Neural cell (in vitro differentiated cells): Measurements from ENCODE around the gene SEC31A. TPM values are rescaled to one million over a fixed set of nuclear protein-coding genes. Genes with fewer than 3 reads are reported as not detected.
A peak's percentile ranks its signal among the peaks of the same experiment; 100 is the strongest.

Experiments
- H2AFZ ChIP-seq: fragments of 200-600, 300-800 bp; sonication (generic), shearing (Covaris generic); 2 replicates; pipeline ENCODE4 v1.6.0; 2014; ENCODE audit warnings: low read depth, mild to moderate bottlenecking, antibody characterized with exemption, low read length, moderate library complexity
- H3F3A ChIP-seq: fragments of 200-600 bp; shearing (Covaris generic); 2 replicates; pipeline ENCODE4 v1.6.1; 2016; ENCODE audit warnings: mild to moderate bottlenecking, moderate library complexity, mixed read lengths, antibody characterized with exemption, low read length; ENCODE audit not compliant: insufficient read depth, poor library complexity, severe bottlenecking
- H3K27ac ChIP-seq: fragments of 200-600, 300-800 bp; sonication (generic), shearing (Covaris generic); 2 replicates; pipeline ENCODE4 v1.5.1; 2014; ENCODE audit warnings: mild to moderate bottlenecking, low read length, moderate library complexity
- H3K27me3 ChIP-seq: fragments of 300-800, 200-600 bp; sonication (generic), shearing (Covaris generic); 2 replicates; pipeline ENCODE4 v1.6.0; 2014; ENCODE audit warnings: mild to moderate bottlenecking, low read depth, low read length, moderate library complexity; ENCODE audit not compliant: insufficient read depth
- H3K36me3 ChIP-seq: fragments of 300-800, 200-600 bp; sonication (generic), shearing (Covaris generic); 2 replicates; pipeline ENCODE4 v1.5.1; 2014; ENCODE audit warnings: mild to moderate bottlenecking, antibody characterized with exemption, low read length, moderate library complexity; ENCODE audit not compliant: insufficient read depth
- H3K4me2 ChIP-seq: fragments of 300-800, 200-600 bp; sonication (generic), shearing (Covaris generic); 2 replicates; pipeline ENCODE4 v1.6.0; 2014; ENCODE audit warnings: mild to moderate bottlenecking, low read length
- H3K4me3 ChIP-seq: fragments of 300-800, 200-600 bp; sonication (generic), shearing (Covaris generic); 2 replicates; pipeline ENCODE4 v1.5.1; 2014; ENCODE audit warnings: mild to moderate bottlenecking, low read length, moderate library complexity
- H3K79me2 ChIP-seq: fragments of 200-600 bp; shearing (Covaris generic); replicated peaks from 2 replicates; pipeline ENCODE4 v1.6.0; 2014; ENCODE audit warnings: mild to moderate bottlenecking, low read length, moderate library complexity; ENCODE audit not compliant: insufficient read depth
- H3K9ac ChIP-seq: fragments of 300-800, 200-600 bp; sonication (generic), shearing (Covaris generic); 2 replicates; pipeline ENCODE4 v1.6.1; 2016; ENCODE audit warnings: mild to moderate bottlenecking, low read length, mixed read lengths
- H3K9me2 ChIP-seq: fragments of 200-600 bp; shearing (Covaris generic); 2 replicates; pipeline ENCODE4 v1.6.1; 2016; ENCODE audit warnings: mild to moderate bottlenecking, low read length, mixed read lengths; ENCODE audit not compliant: insufficient read depth
- H3K9me3 ChIP-seq: fragments of 200-600, 300-800 bp; sonication (generic), shearing (Covaris generic); 2 replicates; pipeline ENCODE4 v1.6.1; 2016; ENCODE audit warnings: mild to moderate bottlenecking, mixed run types, low read length, moderate library complexity, mixed read lengths
- H4K20me1 ChIP-seq: fragments of 200-600 bp; shearing (Covaris generic); 2 replicates; pipeline ENCODE4 v1.6.1; 2016; ENCODE audit warnings: mild to moderate bottlenecking, mixed run types; ENCODE audit not compliant: insufficient read depth
- CTCF ChIP-seq: fragments of 450-650 bp; IDR thresholded peaks from 2 replicates; pipeline ENCODE4 v1.5.1; 2014; ENCODE audit warnings: antibody characterized with exemption, mild to moderate bottlenecking, moderate library complexity; ENCODE audit not compliant: poor library complexity, severe bottlenecking
- EP300 ChIP-seq: fragments of 450-650 bp; conservative IDR thresholded peaks from 2 replicates; pipeline ENCODE4 v1.6.1; 2014; ENCODE audit warnings: antibody characterized with exemption, mild to moderate bottlenecking, moderate library complexity; ENCODE audit not compliant: poor library complexity, severe bottlenecking
- EZH2 ChIP-seq: fragments of 200-600, 300-800 bp; shearing (Covaris generic), sonication (generic); IDR thresholded peaks from 2 replicates; pipeline ENCODE4 v1.6.1; 2014; ENCODE audit warnings: antibody characterized with exemption, low read length, borderline replicate concordance, mild to moderate bottlenecking; ENCODE audit not compliant: insufficient read depth, poor library complexity, severe bottlenecking
- MXI1 ChIP-seq: fragments of 450-650 bp; conservative IDR thresholded peaks from 2 replicates; pipeline ENCODE4 v1.6.1; 2014; ENCODE audit warnings: antibody characterized with exemption, mild to moderate bottlenecking; ENCODE audit not compliant: poor library complexity, severe bottlenecking
- POLR2AphosphoS5 ChIP-seq: IDR thresholded peaks from 2 replicates; pipeline ENCODE4 v1.6.1; 2012
- RAD21 ChIP-seq: fragments of 450-650 bp; conservative IDR thresholded peaks from 2 replicates; pipeline ENCODE4 v1.6.1; 2014; ENCODE audit warnings: antibody characterized with exemption, mild to moderate bottlenecking, moderate library complexity
- SMC3 ChIP-seq: fragments of 450-650 bp; conservative IDR thresholded peaks from 2 replicates; pipeline ENCODE4 v1.6.1; 2014; ENCODE audit warnings: antibody characterized with exemption, mild to moderate bottlenecking, moderate library complexity; ENCODE audit not compliant: poor library complexity
- TAF1 ChIP-seq: IDR thresholded peaks from 2 replicates; pipeline ENCODE4 v1.6.1; 2012; ENCODE audit warnings: low read depth
- polyA plus RNA-seq: library from polyadenylated mRNA; depleted of rRNA; stranded (reverse); fragments of >200 nt; gene quantifications from 2 replicates; pipeline ENCODE4 v1.2.3, GENCODE V29; 2014

The SEC31A gene
- polyA plus RNA-seq, 1 donor from 2014 or later, result 139 TPM

DNA sequence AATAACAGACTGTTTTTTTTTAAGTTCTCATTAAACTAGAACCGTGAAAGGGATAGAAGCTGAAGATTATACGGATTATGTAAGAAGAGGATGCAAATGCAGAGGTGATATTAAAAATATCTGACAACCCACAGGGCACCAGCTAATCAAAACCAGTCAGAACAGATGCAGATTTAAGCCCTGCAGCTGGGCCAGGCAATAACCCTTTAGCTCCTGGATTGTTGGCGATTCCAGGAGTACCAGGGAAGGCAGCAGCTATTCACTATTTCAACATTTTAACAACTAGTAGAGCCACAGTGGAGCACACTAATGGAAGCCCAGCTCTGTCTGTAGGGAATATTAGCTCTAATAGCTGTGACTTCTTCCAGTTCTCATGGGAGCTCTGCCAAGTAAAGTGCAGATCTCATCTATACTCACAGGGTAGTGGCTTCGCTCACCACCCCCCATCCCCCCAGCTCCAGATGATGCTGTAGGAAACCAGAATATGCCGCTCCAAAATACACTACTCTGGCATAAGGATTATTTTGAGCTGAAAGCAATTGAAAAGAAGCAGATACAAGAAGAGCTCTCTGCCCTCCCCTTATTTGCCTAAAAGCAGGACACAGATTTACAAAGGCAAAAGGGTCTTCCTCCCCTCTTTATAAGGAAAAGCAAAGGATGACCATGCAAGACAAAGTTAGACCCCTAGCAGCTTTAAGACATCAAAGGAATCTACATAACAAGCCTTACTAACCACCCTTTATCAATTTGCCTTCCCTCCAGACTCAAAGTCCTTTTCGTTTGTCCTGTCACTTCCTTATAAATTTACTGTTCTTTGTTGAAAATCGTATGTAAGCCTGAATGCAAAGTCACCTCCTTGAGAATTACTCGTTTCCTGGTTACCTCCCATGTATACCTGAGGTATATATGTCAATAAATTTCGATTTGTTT is 106.0 kb downstream of the SEC31A start:
- H3K9ac ChIP-seq, result peak overlapping the region; percentile 38

GRCh38 chr4:82782626-82783345 is 108.2 kb downstream of the SEC31A start:
- Histone ChIP-seq H3K9me2 (no peaks in the 10 kb centered on the region), H3K4me2 (no peak overlapping the region), H3K79me2 (peaks cover 34% of the 10 kb centered on the region), H3F3A (peaks cover 3% of the 10 kb centered on the region), H3K27me3 (no peaks in the 10 kb centered on the region), H3K9me3 (no peaks in the 10 kb centered on the region), H3K36me3 (no peaks in the 10 kb centered on the region), H3K4me3 (no peak overlapping the region), H4K20me1 (no peaks in the 10 kb centered on the region), H2AFZ (no peak overlapping the region), H3K27ac (no peak overlapping the region), H3K9ac (no peak overlapping the region)
- TF ChIP-seq TAF1, result no peak
- TF ChIP-seq RAD21, result no peak
- TF ChIP-seq EP300, result no peak
- no peak for TF ChIP-seq SMC3
- no peak for TF ChIP-seq EZH2
- no peak for TF ChIP-seq POLR2AphosphoS5
- no peak for TF ChIP-seq MXI1

More for the DNA sequence above, 106.0 kb downstream of the SEC31A start:
- no peak overlapping the region for H2AFZ ChIP-seq
- no peaks in the 10 kb centered on the region for H4K20me1 ChIP-seq
- H3K36me3 ChIP-seq, result no peaks in the 10 kb centered on the region
- peaks cover 35% of the 10 kb centered on the region for H3K79me2 ChIP-seq
- H3K27me3 ChIP-seq, result no peaks in the 10 kb centered on the region
- H3K27ac ChIP-seq, result peak overlapping the region; percentile 54
- H3K4me3 ChIP-seq, result peak overlapping the region; percentile 58
- H3K9me3 ChIP-seq, result no peaks in the 10 kb centered on the region
- no peak for TF ChIP-seq CTCF
- peak; percentile 18 for TF ChIP-seq EP300
- H3K4me2 ChIP-seq, result peak overlapping the region; percentile 74
- H3K9me2 ChIP-seq, result no peaks in the 10 kb centered on the region
- H3F3A ChIP-seq, result peaks cover 3% of the 10 kb centered on the region

GRCh38 chr4:82780752-82781231 is 110.2 kb downstream of the SEC31A start:
- no peaks in the 10 kb centered on the region for H3K36me3 ChIP-seq
- H3K27me3 ChIP-seq, result no peaks in the 10 kb centered on the region
- H3K9me2 ChIP-seq, result no peaks in the 10 kb centered on the region
- no peak overlapping the region for H2AFZ ChIP-seq
- H3K79me2 ChIP-seq, result peaks cover 28% of the 10 kb centered on the region
- no peaks in the 10 kb centered on the region for H3K9me3 ChIP-seq
- no peak overlapping the region for H3K27ac ChIP-seq
- TF ChIP-seq POLR2AphosphoS5, result no peak
- no peaks in the 10 kb centered on the region for H4K20me1 ChIP-seq
- no peak overlapping the region for H3K9ac ChIP-seq
- H3F3A ChIP-seq, result peaks cover 3% of the 10 kb centered on the region
- H3K4me2 ChIP-seq, result no peak overlapping the region
- H3K4me3 ChIP-seq, result no peak overlapping the region
